Measurements from ENCODE around the gene RANBP9. TPM values are rescaled to one million over a fixed set of nuclear protein-coding genes. Genes with fewer than 3 reads are reported as not detected.

Gene RANBP9
- total and polyA plus RNA-seq, 2 donors (not counting 3 experiments of a cell fraction or from before 2014, with no cell fraction given): 15.1 to 40.2 TPM

- TF ChIP-seq, protein P1, sequence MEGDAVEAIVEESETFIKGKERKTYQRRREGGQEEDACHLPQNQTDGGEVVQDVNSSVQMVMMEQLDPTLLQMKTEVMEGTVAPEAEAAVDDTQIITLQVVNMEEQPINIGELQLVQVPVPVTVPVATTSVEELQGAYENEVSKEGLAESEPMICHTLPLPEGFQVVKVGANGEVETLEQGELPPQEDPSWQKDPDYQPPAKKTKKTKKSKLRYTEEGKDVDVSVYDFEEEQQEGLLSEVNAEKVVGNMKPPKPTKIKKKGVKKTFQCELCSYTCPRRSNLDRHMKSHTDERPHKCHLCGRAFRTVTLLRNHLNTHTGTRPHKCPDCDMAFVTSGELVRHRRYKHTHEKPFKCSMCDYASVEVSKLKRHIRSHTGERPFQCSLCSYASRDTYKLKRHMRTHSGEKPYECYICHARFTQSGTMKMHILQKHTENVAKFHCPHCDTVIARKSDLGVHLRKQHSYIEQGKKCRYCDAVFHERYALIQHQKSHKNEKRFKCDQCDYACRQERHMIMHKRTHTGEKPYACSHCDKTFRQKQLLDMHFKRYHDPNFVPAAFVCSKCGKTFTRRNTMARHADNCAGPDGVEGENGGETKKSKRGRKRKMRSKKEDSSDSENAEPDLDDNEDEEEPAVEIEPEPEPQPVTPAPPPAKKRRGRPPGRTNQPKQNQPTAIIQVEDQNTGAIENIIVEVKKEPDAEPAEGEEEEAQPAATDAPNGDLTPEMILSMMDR (IDR thresholded peaks at IDR 0.05; ENCODE audit: extremely low read depth in 1 of 2, insufficient read depth in 1 of 2, low read depth in 1 of 2, low read length in 2 of 2): no peak
- TF ChIP-seq MYC (IDR thresholded peaks at IDR 0.05; ENCODE audit: low read depth, low read length) (no peak), JUN (IDR thresholded peaks at IDR 0.05; ENCODE audit: borderline replicate concordance, insufficient read depth, insufficient read length, low read depth) (no peak), POLR2A (IDR thresholded peaks at IDR 0.05; ENCODE audit: low read depth, low read length) (no peak), FOS (IDR thresholded peaks at IDR 0.05; ENCODE audit: borderline replicate concordance, insufficient read depth, low read length) (no peak), GATA2 (IDR thresholded peaks at IDR 0.05; ENCODE audit: insufficient read depth, insufficient read length, low read depth, low read length) (no peak), EZH2 (IDR thresholded peaks at IDR 0.05; ENCODE audit: borderline replicate concordance, low read depth, low read length, severe bottlenecking) (no peak), POLR2AphosphoS5 (IDR thresholded peaks at IDR 0.05; ENCODE audit: insufficient read depth, low read depth, low read length) (no peak), MAX (IDR thresholded peaks at IDR 0.05; ENCODE audit: insufficient read depth, insufficient read length) (no peak)
- BruUV-seq (replicated peaks): no TSS peak
- Histone ChIP-seq H3K27ac (ENCODE audit: insufficient read depth, low read depth, low read length) (no peak overlapping the region), H3K9ac (replicated peaks; ENCODE audit: extremely low read depth, insufficient read depth, low read length) (no peak overlapping the region), H3K9me3 (replicated peaks; ENCODE audit: control insufficient read depth, insufficient read depth, low read length) (no peaks in the 10 kb centered on the region), H3K27me3 (ENCODE audit: control insufficient read depth in 2 of 2, insufficient read depth in 2 of 2, low read length in 2 of 2) (no peaks in the 10 kb centered on the region), H3K36me3 (ENCODE audit: control insufficient read depth in 2 of 2, extremely low read depth in 1 of 2, insufficient read depth in 2 of 2, low read length in 2 of 2) (no peaks in the 10 kb centered on the region), H4K20me1 (replicated peaks; ENCODE audit: control insufficient read depth, extremely low read depth, insufficient read depth, low read length) (peaks cover 11% of the 10 kb centered on the region), H3K9me1 (replicated peaks; ENCODE audit: control insufficient read depth, extremely low read depth, insufficient read depth, low read length) (no peaks in the 10 kb centered on the region), H2AFZ (ENCODE audit: low read depth, low read length) (no peak overlapping the region), H3K4me3 (replicated peaks in 1 of 3; ENCODE audit: insufficient read depth in 1 of 3, low read depth in 1 of 3, low read length in 3 of 3) (no peak overlapping the region), H3K4me2 (ENCODE audit: insufficient read depth, low read length) (no peak overlapping the region), H3K79me2 (ENCODE audit: control insufficient read depth, insufficient read depth, low read length) (peaks cover 92% of the 10 kb centered on the region), H3K4me1 (ENCODE audit: control insufficient read depth, extremely low read depth, insufficient read depth, low read length) (no peaks in the 10 kb centered on the region)
- dilution Hi-C loops (cut with MboI; ENCODE audit: extremely low pct_ligation_motif_present, low sequenced_read_pairs): no loop called here
- intact Hi-C loops (cut with micrococcal nuclease): no loop called here
- FAIRE-seq (no peak), DNase-seq (ENCODE audit: low read depth, low spot score) (no peak)
- ChIA-PET CTCF (interaction anchor here (0.6 to 1.0 kb wide), 4 partner anchors 10 to 40 kb away, joined by 3 to 4 read pairs (median 4); no protein-coding TSS in a partner anchor), POLR2A (no interaction called here)
Measured at GRCh38 chr6:13664703-13665352, 46.8 kb downstream of the RANBP9 start.

All from endothelial cell of umbilical vein (primary cell).